Activated naive CD8-positive, alpha-beta T cell treated with anti-CD3 and anti-CD28 coated beads for 36 hours (primary cell): ENCODE data around the gene TBX4. TPM values are rescaled to one million over a fixed set of nuclear protein-coding genes. Genes with fewer than 3 reads are reported as not detected.
A peak's percentile ranks its signal among the peaks of the same experiment; 100 is the strongest.
"Not testable (repeated sequence)": the region's sequence is repeated elsewhere in the genome, so short reads cannot be mapped to it uniquely, and the experiment has no call there.

Experiments used
- DNase-seq: peaks from one replicate; pipeline ENCODE4 v3.0.0; 2021
- H3K27ac Mint-ChIP-seq: one replicate; pipeline ENCODE4 v1.8.0; 2022; ENCODE audit warnings: mild to moderate bottlenecking, moderate library complexity, mixed read lengths
- H3K27me3 Mint-ChIP-seq: one replicate; pipeline ENCODE4 v1.8.0; 2022; ENCODE audit warnings: mild to moderate bottlenecking, mixed read lengths
- H3K36me3 Mint-ChIP-seq: one replicate; pipeline ENCODE4 v1.8.0; 2021; ENCODE audit warnings: mild to moderate bottlenecking, mixed read lengths
- H3K4me1 Mint-ChIP-seq: one replicate; pipeline ENCODE4 v1.8.0; 2021; ENCODE audit warnings: mixed read lengths
- H3K4me3 Mint-ChIP-seq: one replicate; pipeline ENCODE4 v1.8.0; 2022; ENCODE audit warnings: mild to moderate bottlenecking, moderate library complexity, mixed read lengths
- H3K9me3 Mint-ChIP-seq: one replicate; pipeline ENCODE4 v1.8.0; 2022; ENCODE audit warnings: mixed read lengths
- total RNA-seq, 2 experiments: library from RNA; stranded (reverse); gene quantifications; one replicate each; pipeline ENCODE4 v1.2.3, GENCODE V29; 2021

TBX4 gene
- total RNA-seq, 2 experiments from 2014 or later: not detected

DNA sequence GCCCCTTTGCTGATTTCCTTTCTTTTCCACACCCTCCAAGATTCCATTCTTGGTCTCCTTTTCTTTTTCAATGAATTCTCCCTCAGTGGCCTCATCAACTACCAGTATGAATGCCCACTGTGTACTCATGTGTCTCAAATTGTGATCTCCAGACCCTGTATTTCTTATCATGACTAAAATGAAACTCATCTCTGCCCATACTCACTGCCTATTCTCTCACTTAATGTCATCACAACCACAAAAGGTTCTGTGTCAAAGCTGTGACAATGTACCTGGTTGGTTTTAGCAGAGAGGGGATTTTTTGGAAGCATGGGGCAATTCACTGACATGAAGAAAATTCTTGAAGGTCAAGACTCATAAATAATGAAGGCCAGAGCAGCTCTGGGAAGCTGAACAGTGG lies 11.5 kb upstream of the TBX4 start:
- H3K9me3 Mint-ChIP-seq: peaks cover 18% of the 10 kb centered on the region
- no peak for DNase-seq
- H3K4me3 Mint-ChIP-seq: no peak overlapping the region
- no peak overlapping the region for H3K27ac Mint-ChIP-seq
- peaks cover 3% of the 10 kb centered on the region for H3K4me1 Mint-ChIP-seq
- H3K36me3 Mint-ChIP-seq: peaks cover 2% of the 10 kb centered on the region
- peaks cover 47% of the 10 kb centered on the region for H3K27me3 Mint-ChIP-seq

DNA sequence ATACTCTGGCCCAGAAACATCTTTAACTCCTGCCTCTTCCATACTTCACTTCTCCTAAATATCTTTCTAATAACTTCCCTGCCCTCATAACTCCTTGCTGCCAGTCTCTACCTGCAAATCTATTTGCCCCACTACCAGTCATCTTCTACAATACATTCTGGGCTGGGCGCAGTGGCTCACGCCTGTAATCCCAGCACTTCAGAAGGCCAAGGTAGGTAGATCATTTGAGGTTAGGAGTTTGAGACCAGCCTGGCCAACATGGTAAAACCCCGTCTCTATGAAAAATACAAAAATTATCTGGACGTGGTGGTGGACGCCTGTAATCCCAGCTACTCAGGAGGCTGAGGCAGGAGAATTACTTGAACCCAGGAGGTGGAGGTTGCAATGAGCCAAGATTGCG lies 10.7 kb upstream of the TBX4 start:
- H3K9me3 Mint-ChIP-seq: peaks cover 17% of the 10 kb centered on the region
- not testable (repeated sequence) for H3K36me3 Mint-ChIP-seq, DNase-seq, H3K27ac Mint-ChIP-seq, H3K4me1 Mint-ChIP-seq, H3K4me3 Mint-ChIP-seq
- peaks cover 51% of the 10 kb centered on the region for H3K27me3 Mint-ChIP-seq

DNA sequence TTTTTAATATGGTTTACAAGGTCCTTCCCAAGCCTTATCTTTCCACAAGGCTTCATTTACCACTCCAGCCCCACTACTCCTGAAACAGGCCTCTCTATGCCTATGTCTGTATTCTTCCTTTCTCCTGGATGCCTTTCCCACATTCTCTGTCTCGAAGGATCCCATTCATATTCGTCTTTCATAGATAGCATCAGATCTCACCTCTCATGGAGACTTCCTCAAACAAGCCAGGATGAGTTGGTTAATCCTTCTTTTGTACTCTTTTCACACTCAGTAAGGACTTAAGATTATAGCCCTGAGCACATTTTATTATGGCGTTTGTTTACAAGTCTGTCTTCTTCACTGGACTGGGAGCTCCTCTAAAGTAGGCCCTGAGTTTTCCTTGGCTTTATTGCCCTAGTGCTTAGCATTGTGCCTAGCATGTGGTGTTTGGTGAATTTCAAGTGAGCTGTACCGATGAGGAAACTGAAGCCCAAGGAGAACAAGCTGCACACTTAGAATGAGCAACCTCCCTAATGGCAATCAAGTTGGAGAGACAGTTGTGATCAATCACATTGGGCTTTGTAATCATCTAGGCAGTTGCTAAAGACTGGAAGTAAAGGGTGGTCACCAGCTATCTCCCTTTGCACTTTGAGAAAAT lies 10.0 kb upstream of the TBX4 start:
- H3K27ac Mint-ChIP-seq: no peak overlapping the region
- no peak for DNase-seq
- no peak overlapping the region for H3K4me3 Mint-ChIP-seq
- peaks cover 13% of the 10 kb centered on the region for H3K9me3 Mint-ChIP-seq
- H3K4me1 Mint-ChIP-seq: peaks cover 3% of the 10 kb centered on the region
- H3K36me3 Mint-ChIP-seq: peaks cover 2% of the 10 kb centered on the region
- H3K27me3 Mint-ChIP-seq: peaks cover 47% of the 10 kb centered on the region

DNA sequence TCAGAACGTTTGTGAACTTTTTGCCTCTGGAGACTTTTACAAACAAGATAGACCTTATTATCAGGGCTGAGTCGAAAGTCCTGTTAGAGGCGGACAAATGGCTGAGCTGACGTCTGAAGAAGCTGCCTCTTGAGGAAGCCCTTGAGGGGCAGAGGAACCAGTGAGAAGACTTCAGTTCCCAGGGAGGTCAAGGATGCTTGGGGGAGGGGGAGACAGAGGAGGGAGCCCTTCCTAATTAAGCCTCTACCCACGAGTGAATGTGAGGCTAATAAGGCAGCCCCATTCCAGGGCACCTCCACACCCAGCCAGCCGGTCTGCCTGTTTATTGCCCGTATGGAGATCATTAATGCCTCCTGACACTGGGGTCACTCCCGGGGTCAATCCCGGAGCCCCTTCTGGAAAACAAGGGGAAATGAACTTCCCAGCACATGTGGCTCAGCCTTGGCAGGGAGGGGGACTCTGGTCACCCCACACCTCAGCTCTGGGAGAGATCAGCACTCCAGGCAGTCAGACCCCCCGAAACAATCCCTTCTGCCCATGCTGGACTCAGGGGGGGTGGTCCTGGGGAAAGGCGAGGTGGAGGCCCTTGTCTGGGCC lies 9.2 kb upstream of the TBX4 start:
- DNase-seq: no peak
- Mint-ChIP-seq H3K9me3 (peaks cover 7% of the 10 kb centered on the region), H3K4me1 (peaks cover 3% of the 10 kb centered on the region), H3K27ac (no peak overlapping the region), H3K36me3 (peaks cover 2% of the 10 kb centered on the region), H3K27me3 (peaks cover 42% of the 10 kb centered on the region), H3K4me3 (no peak overlapping the region)

DNA sequence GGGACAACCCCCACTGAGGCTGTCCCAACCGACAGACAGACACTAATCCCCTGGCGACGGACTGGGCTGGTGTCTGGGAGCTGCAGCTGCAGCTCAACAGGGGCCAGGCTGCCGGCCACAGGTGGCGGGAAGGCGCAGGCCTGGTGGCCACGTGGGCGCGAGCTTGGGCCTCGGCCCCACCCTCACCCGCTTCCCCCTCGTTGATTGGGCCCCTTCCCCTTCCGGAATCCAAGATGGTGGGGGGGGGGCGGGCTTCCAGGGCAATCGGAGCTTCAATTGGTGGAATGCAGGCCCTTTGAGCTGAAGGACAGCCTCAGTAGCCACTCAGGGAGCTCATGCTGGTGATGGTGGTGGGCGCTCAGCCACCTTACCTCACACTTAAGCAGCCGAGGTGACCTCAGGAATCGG lies 8.7 kb upstream of the TBX4 start:
- peaks cover 2% of the 10 kb centered on the region for H3K36me3 Mint-ChIP-seq
- H3K4me1 Mint-ChIP-seq: peaks cover 3% of the 10 kb centered on the region

DNA sequence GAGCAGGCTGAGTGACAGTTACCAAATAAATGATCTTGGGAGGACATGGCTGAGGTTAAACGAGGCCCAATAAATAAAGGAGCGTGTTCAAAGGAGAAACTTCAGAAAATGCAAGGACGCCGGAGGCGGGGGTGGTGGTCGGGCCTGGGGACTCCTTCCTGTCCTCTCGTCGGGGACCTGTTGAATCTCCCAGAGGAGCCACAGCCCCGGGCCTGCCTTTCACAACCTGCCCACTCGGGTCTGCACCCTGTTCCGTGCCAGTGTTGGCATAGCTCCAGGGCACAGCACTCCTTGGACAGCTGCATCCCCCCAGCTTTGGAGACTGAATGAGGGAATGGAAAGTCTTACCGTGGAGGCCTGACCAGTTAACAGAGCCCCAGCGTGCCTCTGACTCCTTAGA lies 8.1 kb upstream of the TBX4 start:
- Mint-ChIP-seq H3K36me3 (peaks cover under 1% of the 10 kb centered on the region), H3K4me1 (peaks cover 3% of the 10 kb centered on the region), H3K4me3 (no peak overlapping the region), H3K27ac (no peak overlapping the region), H3K9me3 (peaks cover 5% of the 10 kb centered on the region), H3K27me3 (peaks cover 41% of the 10 kb centered on the region)
- DNase-seq: no peak

More for the DNA sequence above, 8.7 kb upstream of the TBX4 start:
- peaks cover 6% of the 10 kb centered on the region for H3K9me3 Mint-ChIP-seq
- DNase-seq: no peak
- H3K27me3 Mint-ChIP-seq: peaks cover 42% of the 10 kb centered on the region
- no peak overlapping the region for H3K4me3 Mint-ChIP-seq
- H3K27ac Mint-ChIP-seq: no peak overlapping the region

DNA sequence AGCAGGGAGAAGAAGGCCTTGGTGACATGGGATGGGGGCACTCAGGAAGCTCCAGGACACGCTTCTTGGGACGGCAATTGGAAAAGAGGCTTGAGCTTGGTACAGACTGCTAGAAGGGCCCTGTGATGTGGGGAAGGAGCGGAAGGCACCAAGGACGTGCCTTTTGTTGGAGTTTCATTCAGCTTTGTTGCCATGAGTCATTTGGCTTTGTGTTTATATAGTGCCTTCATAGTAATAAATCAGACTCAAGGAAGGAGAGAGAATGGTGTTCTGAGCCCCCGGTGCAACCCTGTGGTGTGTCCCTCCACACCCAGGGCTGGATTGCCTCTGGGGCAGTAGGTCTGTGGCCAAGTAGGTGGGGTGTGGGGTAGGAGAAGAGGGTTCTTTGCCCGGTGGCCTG lies 7.4 kb upstream of the TBX4 start:
- H3K36me3 Mint-ChIP-seq: no peaks in the 10 kb centered on the region
- no peak overlapping the region for H3K4me3 Mint-ChIP-seq
- no peak for DNase-seq
- no peak overlapping the region for H3K27ac Mint-ChIP-seq
- H3K9me3 Mint-ChIP-seq: peaks cover 3% of the 10 kb centered on the region
- H3K4me1 Mint-ChIP-seq: peaks cover 3% of the 10 kb centered on the region
- H3K27me3 Mint-ChIP-seq: peaks cover 44% of the 10 kb centered on the region

DNA sequence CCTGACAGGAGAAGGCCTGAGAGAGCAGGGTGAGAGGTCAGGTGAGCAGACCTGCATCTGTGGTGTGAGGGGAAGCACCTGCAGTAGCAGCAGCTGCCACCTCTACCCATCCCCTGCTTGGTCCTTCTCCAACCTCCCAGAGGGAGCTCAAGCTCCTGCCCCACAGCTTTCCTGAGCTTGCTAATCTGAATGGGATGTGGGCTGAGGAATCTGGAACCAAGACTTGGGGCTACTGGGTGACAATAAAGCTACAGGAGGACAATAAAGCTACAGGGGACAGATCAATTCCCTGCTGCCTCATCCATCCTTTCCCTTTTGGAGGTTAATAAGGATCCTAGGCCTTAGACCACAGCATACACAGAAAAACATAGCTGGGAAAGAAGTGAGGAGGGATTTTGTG lies 4.9 kb upstream of the TBX4 start:
- DNase-seq: no peak
- peaks cover 48% of the 10 kb centered on the region for H3K27me3 Mint-ChIP-seq

DNA sequence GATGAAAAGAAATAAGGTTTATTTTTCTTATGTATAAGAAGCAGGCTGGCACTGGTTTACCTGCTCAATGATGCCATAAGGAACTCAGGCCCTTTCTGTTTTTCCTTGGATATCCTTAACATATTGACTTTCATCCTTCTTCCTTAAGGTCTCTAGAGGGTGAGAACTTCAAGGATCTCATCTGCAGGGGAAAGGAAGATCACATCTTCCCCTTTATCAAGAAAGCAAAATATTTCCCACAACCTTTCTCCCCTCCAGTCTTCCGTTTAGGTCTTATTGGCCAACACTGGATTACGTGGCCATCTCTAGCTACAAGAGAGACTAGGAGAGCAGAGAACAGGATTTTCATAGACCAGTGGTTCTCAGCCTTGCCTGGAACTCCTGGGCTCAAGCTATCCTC lies 4.2 kb upstream of the TBX4 start:
- Mint-ChIP-seq H3K4me3 (no peak overlapping the region), H3K9me3 (no peaks in the 10 kb centered on the region), H3K27ac (no peak overlapping the region), H3K36me3 (no peaks in the 10 kb centered on the region), H3K27me3 (peaks cover 50% of the 10 kb centered on the region), H3K4me1 (peaks cover 5% of the 10 kb centered on the region)
- DNase-seq: no peak

More for the DNA sequence above, 4.9 kb upstream of the TBX4 start:
- Mint-ChIP-seq H3K9me3 (no peaks in the 10 kb centered on the region), H3K4me1 (no peaks in the 10 kb centered on the region), H3K36me3 (no peaks in the 10 kb centered on the region), H3K4me3 (no peak overlapping the region), H3K27ac (no peak overlapping the region)

DNA sequence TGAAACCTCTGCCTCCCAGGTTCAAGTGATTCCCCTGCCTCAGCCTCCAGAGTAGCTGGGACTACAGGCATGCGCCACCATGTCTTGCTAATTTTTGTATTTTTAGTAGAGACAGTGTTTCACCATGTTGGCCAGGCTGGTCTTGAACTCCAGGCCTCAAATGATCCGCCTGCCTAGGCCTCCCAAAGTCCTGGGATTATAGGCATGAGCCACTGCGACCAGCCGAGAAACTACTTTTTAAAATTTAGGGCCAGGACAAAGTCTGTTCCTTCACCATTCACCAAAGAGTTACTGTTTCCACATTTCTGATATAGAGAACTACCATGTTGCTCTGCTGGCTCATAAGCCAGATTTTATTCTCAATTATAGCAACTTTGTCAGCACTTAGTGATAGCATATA lies 3.1 kb upstream of the TBX4 start:
- not testable (repeated sequence) for H3K4me1 Mint-ChIP-seq, H3K4me3 Mint-ChIP-seq, H3K36me3 Mint-ChIP-seq, DNase-seq, H3K27ac Mint-ChIP-seq, H3K9me3 Mint-ChIP-seq
- H3K27me3 Mint-ChIP-seq: peaks cover 59% of the 10 kb centered on the region

DNA sequence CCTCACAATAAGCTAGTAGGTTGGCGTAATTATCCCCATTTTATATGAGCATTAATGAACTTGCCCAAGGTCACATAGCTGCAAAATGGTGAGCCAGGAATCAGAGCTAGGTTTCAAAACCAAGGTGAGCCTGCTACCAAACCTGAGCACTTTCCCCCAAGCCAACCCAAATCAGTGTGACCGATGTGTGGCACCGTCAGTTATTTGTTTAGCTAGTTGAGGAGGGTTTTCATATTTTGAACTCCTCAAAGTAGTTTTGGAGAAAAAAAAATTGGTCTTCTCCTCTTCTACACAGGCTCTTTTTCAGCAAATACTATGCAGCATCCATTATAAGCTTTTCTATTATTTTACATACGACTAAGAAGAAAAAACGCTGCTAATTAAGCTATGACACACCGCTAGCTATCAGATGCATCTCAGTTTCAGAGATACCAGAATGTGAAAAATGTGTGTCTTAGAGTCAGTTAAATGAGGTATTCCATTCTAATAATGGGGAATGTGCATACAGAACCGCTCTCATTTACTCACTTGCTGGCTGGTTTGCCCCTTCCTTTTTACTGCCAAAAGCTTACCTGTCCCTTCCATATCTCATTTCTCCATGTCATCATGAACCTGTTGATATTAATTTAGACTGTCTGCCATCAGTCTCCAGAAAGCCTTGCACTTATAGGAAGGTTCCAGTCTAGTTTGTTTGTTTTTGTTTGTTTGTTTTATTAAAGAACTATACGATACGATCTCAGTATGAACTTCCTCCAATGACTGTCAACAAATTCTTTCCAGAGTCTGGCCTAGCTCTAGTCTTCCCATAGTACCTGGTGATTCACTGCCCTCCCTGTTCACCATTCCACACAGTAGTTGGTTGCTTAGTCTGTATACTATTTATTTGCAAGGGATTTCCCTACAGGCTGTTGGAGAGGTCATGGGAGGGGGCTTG lies 2.2 kb upstream of the TBX4 start:
- H3K9me3 Mint-ChIP-seq: no peaks in the 10 kb centered on the region
- peaks cover 63% of the 10 kb centered on the region for H3K27me3 Mint-ChIP-seq
- no peak overlapping the region for H3K4me3 Mint-ChIP-seq
- peaks cover 10% of the 10 kb centered on the region for H3K4me1 Mint-ChIP-seq
- H3K36me3 Mint-ChIP-seq: no peaks in the 10 kb centered on the region
- DNase-seq: no peak
- no peak overlapping the region for H3K27ac Mint-ChIP-seq

DNA sequence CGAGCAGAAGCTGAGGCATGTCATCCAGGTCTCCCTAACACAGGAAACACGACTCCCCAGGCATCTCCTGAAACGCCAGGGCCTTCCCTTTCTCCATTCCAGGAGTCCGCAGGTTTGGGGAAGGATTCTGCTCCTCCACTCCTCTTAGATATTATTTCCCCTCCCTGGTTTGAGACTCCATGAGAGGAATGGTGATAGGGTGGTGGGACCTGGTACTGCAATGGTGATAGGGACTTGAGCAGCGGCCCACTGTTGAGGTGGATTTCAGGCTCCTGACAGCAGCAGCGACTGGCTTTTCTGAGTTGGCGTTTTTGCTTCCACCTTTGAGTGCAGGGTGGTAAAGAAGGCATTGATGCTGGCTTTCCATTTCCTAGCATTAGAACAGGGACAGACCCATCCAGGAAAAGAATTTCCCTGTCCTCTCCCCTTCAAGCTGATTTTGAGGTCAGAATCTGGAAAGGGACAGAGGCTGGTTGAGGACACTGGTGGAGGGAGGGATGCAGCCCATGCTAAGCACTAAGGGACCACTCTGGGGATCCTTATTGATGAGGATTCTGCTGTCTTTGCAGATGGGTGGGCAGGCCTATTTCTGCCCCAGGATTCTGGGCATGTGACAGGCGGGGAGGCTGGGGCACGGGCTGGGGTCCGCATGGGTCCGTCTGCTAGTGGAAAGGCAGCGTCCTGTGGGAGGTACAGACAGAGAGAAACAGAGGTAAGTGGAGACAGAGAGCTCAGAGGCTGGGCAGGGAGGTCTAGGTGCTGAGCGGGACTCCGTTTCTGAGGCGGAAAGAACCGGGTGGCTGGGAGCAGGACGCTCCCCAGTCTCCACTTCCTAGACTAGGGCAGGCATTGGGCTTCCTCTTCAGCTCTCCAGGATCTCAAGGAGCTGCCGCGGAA lies 1.3 kb upstream of the TBX4 start:
- H3K4me1 Mint-ChIP-seq: peaks cover 12% of the 10 kb centered on the region
- DNase-seq: no peak
- no peaks in the 10 kb centered on the region for H3K9me3 Mint-ChIP-seq
- H3K27ac Mint-ChIP-seq: no peak overlapping the region
- peak overlapping the region; percentile 26 for H3K4me3 Mint-ChIP-seq
- H3K36me3 Mint-ChIP-seq: no peaks in the 10 kb centered on the region
- H3K27me3 Mint-ChIP-seq: peaks cover 63% of the 10 kb centered on the region

DNA sequence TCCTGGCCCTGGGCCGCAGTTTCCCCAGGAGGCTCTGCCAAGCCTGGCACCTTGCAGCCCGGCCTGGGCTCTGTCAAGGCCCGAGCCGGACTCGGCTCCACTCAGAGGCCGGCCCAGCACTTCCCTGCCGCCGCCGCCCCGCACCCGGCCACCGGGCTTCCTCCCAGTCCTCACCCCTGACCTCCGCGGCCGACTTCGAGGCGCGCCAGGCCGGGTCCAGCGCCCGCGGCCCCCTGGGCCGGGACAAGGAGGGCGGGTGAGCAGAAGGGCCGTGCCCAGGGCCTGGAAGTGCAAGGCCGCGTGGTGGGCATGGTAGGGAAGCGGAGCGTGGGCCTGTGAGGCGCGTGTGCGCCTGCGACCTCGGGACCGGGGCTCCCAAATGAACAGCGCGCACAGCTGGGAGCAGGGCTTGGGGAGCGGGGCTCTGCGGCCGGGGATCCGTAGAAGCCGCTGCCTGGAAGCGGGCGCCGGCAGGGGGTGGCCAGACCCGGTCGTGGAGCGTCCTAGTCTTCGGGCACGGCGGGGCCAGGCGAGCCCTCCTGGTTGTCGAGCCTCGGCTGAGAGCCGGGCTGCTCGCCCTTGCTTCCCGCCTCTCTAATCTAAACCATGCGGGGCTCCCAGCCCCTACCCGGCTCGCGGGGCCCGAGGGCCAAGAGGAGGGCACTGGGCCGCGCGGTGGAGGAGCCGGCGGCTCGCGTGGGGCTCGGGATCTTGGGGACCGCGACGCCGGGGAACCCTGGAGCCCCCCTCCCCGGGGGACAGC lies 503 bp upstream of the TBX4 start:
- Mint-ChIP-seq H3K9me3 (no peaks in the 10 kb centered on the region), H3K27me3 (peaks cover 64% of the 10 kb centered on the region), H3K36me3 (no peaks in the 10 kb centered on the region), H3K27ac (no peak overlapping the region), H3K4me1 (peaks cover 12% of the 10 kb centered on the region), H3K4me3 (no peak overlapping the region)
- no peak for DNase-seq
